Hepatocyte (in vitro differentiated cells): ENCODE measurements around the gene COX6B1. TPM values are rescaled to one million over a fixed set of nuclear protein-coding genes. Genes with fewer than 3 reads are reported as not detected.

ENCODE experiments used
- DNase-seq: peaks from one replicate; pipeline ENCODE4 v3.0.0-alpha.2; 2016; ENCODE audit warnings: low spot score
- H2AFZ ChIP-seq: fragments of 200-600 bp; sonication (generic); 2 replicates; pipeline ENCODE4 v1.6.0; 2016; ENCODE audit warnings: antibody characterized with exemption, mild to moderate bottlenecking
- H3K27ac ChIP-seq: fragments of 200-600 bp; sonication (generic); 2 replicates; pipeline ENCODE4 v1.5.1; 2016; ENCODE audit warnings: mild to moderate bottlenecking
- H3K27me3 ChIP-seq: fragments of 200-600 bp; sonication (generic); 2 replicates; pipeline ENCODE4 v1.6.1; 2016
- H3K36me3 ChIP-seq: fragments of 200-600 bp; sonication (generic); replicated peaks from 2 replicates; pipeline ENCODE4 v1.5.1; 2016; ENCODE audit warnings: low read depth; ENCODE audit not compliant: insufficient read depth
- H3K4me1 ChIP-seq: fragments of 200-600 bp; sonication (generic); 2 replicates; pipeline ENCODE4 v1.5.1; 2016; ENCODE audit warnings: mild to moderate bottlenecking, moderate library complexity; ENCODE audit not compliant: insufficient read depth
- H3K4me2 ChIP-seq: fragments of 200-600 bp; sonication (generic); 2 replicates; pipeline ENCODE4 v1.6.0; 2016
- H3K4me3 ChIP-seq: fragments of 200-600 bp; sonication (generic); 2 replicates; pipeline ENCODE4 v1.5.1; 2016; ENCODE audit warnings: mild to moderate bottlenecking
- H3K79me2 ChIP-seq: fragments of 200-600 bp; sonication (generic); 2 replicates; pipeline ENCODE4 v1.6.0; 2017; ENCODE audit warnings: mild to moderate bottlenecking
- H3K9me2 ChIP-seq: fragments of 200-600 bp; sonication (generic); replicated peaks from 2 replicates; pipeline ENCODE4 v1.6.0; 2017; ENCODE audit warnings: mild to moderate bottlenecking; ENCODE audit not compliant: insufficient read depth
- H3K9me3 ChIP-seq: fragments of 200-600 bp; sonication (generic); 2 replicates; pipeline ENCODE4 v1.5.1; 2016; ENCODE audit warnings: low read depth, mild to moderate bottlenecking
- H4K20me1 ChIP-seq: fragments of 200-600 bp; sonication (generic); 2 replicates; pipeline ENCODE4 v1.6.0; 2016; ENCODE audit warnings: mild to moderate bottlenecking; ENCODE audit not compliant: insufficient read depth, poor library complexity, severe bottlenecking
- EZH2 ChIP-seq: fragments of 200-600 bp; sonication (generic); IDR thresholded peaks from 2 replicates; pipeline ENCODE4 v1.6.1; 2016; ENCODE audit warnings: antibody characterized with exemption, mild to moderate bottlenecking, borderline replicate concordance
- EZH2phosphoT487 ChIP-seq: fragments of 200-600 bp; sonication (generic); IDR thresholded peaks from one replicate; pipeline ENCODE4 v1.6.1; 2018; ENCODE audit warnings: antibody characterized with exemption, mild to moderate bottlenecking, low read depth, moderate library complexity; ENCODE audit not compliant: unreplicated experiment, severe bottlenecking
- whole genome bisulfite sequencing: methylation state at CpG from one replicate; pipeline ENCODE4 v1.1.6; 2016; ENCODE audit warnings: low lambda C conversion rate; ENCODE audit errors: missing lambda C conversion rate; 5-methylcytosine and 5-hydroxymethylcytosine counted together
- polyA plus RNA-seq: library from polyadenylated mRNA; unstranded; fragments of >200 nt; fragmentation: Nextera tagmentation; extraction: Ambion mirVana; gene quantifications from 2 replicates; pipeline ENCODE4 v1.2.1, GENCODE V29; 2016
- total RNA-seq: library from RNA; depleted of rRNA; stranded (reverse); fragments of >200 nt; gene quantifications from 2 replicates; pipeline ENCODE4 v1.2.3, GENCODE V29; 2014
- TF ChIP-seq, protein P1 (sequence below): fragments of 200-600 bp; sonication (generic); IDR thresholded peaks from 2 replicates; pipeline ENCODE4 v1.5.1; 2016; ENCODE audit warnings: antibody characterized with exemption, mild to moderate bottlenecking; ENCODE audit not compliant: poor library complexity

COX6B1 gene
- total and polyA plus RNA-seq, 2 experiments from 2014 or later, result 586 to 692 TPM

GRCh38 chr19:35612559-35613321, 35.4 kb upstream of the COX6B1 start, which contains the start of gene HAUS5:
HAUS5 (plus strand) TSS chr19:35612735; CDS start chr19:35612795, 60 bp downstream.
- TF ChIP-seq EZH2phosphoT487 (no peak), EZH2 (no peak)
- TF ChIP-seq, protein P1, sequence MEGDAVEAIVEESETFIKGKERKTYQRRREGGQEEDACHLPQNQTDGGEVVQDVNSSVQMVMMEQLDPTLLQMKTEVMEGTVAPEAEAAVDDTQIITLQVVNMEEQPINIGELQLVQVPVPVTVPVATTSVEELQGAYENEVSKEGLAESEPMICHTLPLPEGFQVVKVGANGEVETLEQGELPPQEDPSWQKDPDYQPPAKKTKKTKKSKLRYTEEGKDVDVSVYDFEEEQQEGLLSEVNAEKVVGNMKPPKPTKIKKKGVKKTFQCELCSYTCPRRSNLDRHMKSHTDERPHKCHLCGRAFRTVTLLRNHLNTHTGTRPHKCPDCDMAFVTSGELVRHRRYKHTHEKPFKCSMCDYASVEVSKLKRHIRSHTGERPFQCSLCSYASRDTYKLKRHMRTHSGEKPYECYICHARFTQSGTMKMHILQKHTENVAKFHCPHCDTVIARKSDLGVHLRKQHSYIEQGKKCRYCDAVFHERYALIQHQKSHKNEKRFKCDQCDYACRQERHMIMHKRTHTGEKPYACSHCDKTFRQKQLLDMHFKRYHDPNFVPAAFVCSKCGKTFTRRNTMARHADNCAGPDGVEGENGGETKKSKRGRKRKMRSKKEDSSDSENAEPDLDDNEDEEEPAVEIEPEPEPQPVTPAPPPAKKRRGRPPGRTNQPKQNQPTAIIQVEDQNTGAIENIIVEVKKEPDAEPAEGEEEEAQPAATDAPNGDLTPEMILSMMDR, result no peak
- Histone ChIP-seq H3K27me3 (no peaks in the 10 kb centered on the region), H4K20me1 (no peaks in the 10 kb centered on the region), H3K4me1 (no peaks in the 10 kb centered on the region), H3K4me2 (peak within 1 kb of the TSS; percentile 92), H3K27ac (peak within 1 kb of the TSS; percentile 12), H3K36me3 (no peaks in the 10 kb centered on the region), H3K9me3 (no peaks in the 10 kb centered on the region), H3K9me2 (no peaks in the 10 kb centered on the region), H2AFZ (peak within 1 kb of the TSS; percentile 85), H3K4me3 (peak within 1 kb of the TSS; percentile 69), H3K79me2 (no peaks in the 10 kb centered on the region)
- DNase-seq, result peak; percentile 96
- WGBS, result 1% methylated on average over 45 of the region's 47 CpGs

DNA sequence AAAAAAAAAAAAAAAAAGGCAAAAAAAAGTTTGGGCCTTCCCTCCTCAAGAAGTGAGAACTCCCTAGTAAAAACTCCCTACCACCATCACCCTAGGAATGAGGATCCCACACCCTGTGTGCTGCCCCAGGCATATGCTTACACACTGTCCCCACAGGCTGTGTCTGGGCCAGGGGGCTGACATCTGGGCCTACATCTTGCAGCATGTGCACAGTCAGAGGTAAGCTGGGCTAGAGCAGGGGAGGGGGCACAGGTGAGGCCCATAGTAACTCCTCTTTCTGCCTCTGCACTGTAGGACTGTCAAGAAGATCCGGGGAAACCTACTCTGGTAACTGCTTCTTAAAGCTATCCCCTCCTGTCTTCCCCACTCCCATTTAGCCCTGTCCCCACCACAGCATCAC, 34.5 kb upstream of the COX6B1 start:
- TF ChIP-seq EZH2 (no peak), EZH2phosphoT487 (no peak)
- TF ChIP-seq, protein P1, result no peak
- Histone ChIP-seq H3K9me2 (no peaks in the 10 kb centered on the region), H4K20me1 (no peaks in the 10 kb centered on the region), H3K27ac (no peak overlapping the region), H3K27me3 (no peaks in the 10 kb centered on the region), H3K79me2 (no peaks in the 10 kb centered on the region), H3K4me3 (no peak overlapping the region), H3K9me3 (no peaks in the 10 kb centered on the region), H3K36me3 (no peaks in the 10 kb centered on the region), H2AFZ (no peak overlapping the region), H3K4me1 (no peaks in the 10 kb centered on the region), H3K4me2 (peak overlapping the region; percentile 92)
- 100% methylated on average over 1 of the region's 1 CpG for WGBS
- DNase-seq, result no peak

GRCh38 chr19:35615036-35615435, 33.1 kb upstream of the COX6B1 start:
- H3K9me2 ChIP-seq, result no peaks in the 10 kb centered on the region
- H3K9me3 ChIP-seq, result no peaks in the 10 kb centered on the region
- no peaks in the 10 kb centered on the region for H3K36me3 ChIP-seq
- H3K27me3 ChIP-seq, result no peaks in the 10 kb centered on the region
- no peak overlapping the region for H3K4me2 ChIP-seq
- H2AFZ ChIP-seq, result no peak overlapping the region
- no peaks in the 10 kb centered on the region for H3K4me1 ChIP-seq
- H3K79me2 ChIP-seq, result no peaks in the 10 kb centered on the region
- no peak overlapping the region for H3K4me3 ChIP-seq
- no peaks in the 10 kb centered on the region for H4K20me1 ChIP-seq
- TF ChIP-seq EZH2phosphoT487 (no peak), EZH2 (no peak)
- TF ChIP-seq, protein P1, result no peak
- DNase-seq, result no peak
- H3K27ac ChIP-seq, result no peak overlapping the region
- 98% methylated on average over 17 of the region's 17 CpGs for WGBS
